Keratinocyte (primary cell): ENCODE results near the gene PALMD.

Experiments used
- CTCF ChIP-seq, 3 experiments: IDR thresholded peaks in 1 of 3; conservative IDR thresholded peaks in 1 of 3; optimal IDR thresholded peaks in 1 of 3; 2 replicates in 2 of 3; 3 replicates in 1 of 3; pipeline versions ENCODE3 to v1.5.1; 2011; ENCODE audit warnings: low read length in 3 of 3, mild to moderate bottlenecking in 3 of 3, moderate library complexity in 2 of 3, control low read depth in 1 of 3, inconsistent platforms in 1 of 3; ENCODE audit not compliant: insufficient read depth in 2 of 3; ENCODE audit errors: extremely low read depth in 1 of 3
- EZH2 ChIP-seq: IDR thresholded peaks from one replicate; pipeline ENCODE4 v1.6.1; 2012; ENCODE audit warnings: inconsistent platforms, mild to moderate bottlenecking, low read length, moderate library complexity

GRCh38 chr1:99623554-99623953 is 22.4 kb upstream of the PALMD start:
- no peak for TF ChIP-seq CTCF (optimal IDR thresholded peaks at IDR 0.05 in 1 of 3, IDR thresholded peaks at IDR 0.05 in 1 of 3, conservative IDR thresholded peaks at IDR 0.05 in 1 of 3; ENCODE audit: extremely low read depth in 1 of 3, insufficient read depth in 2 of 3, low read length in 3 of 3)
- no peak for TF ChIP-seq EZH2
